BE2C (cell line): ENCODE data around the gene TSKS.

Experiments
- DNase-seq: peaks from one replicate; pipeline ENCODE4 v3.0.0-alpha.2; 2020
- H3K27me3 ChIP-seq: fragments of 250-450 bp; sonication (Bioruptor Pico); 2 replicates; pipeline ENCODE4 v1.5.1; 2020; ENCODE audit warnings: mild to moderate bottlenecking
- H3K36me3 ChIP-seq: fragments of 250-450 bp; sonication (Bioruptor Pico); 2 replicates; pipeline ENCODE4 v1.5.1; 2020; ENCODE audit warnings: mild to moderate bottlenecking
- H3K4me1 ChIP-seq: fragments of 250-450 bp; sonication (Bioruptor Pico); 2 replicates; pipeline ENCODE4 v1.5.1; 2020
- H3K4me3 ChIP-seq: 2 replicates; pipeline ENCODE4 v1.5.1; 2011; ENCODE audit warnings: low read depth, low read length
- H3K9me3 ChIP-seq: fragments of 250-450 bp; sonication (Bioruptor Pico); 2 replicates; pipeline ENCODE4 v1.5.1; 2020
- CTCF ChIP-seq: IDR thresholded peaks from 2 replicates; pipeline ENCODE4 v1.5.1; 2012; ENCODE audit warnings: mild to moderate bottlenecking, low read depth, low read length

Gene TSKS

GRCh38 chr19:49799798-49800376 is 36.8 kb upstream of the TSKS start:
- Histone ChIP-seq H3K36me3 (peaks cover 24% of the 10 kb centered on the region), H3K9me3 (no peaks in the 10 kb centered on the region), H3K4me3 (no peak overlapping the region), H3K27me3 (no peaks in the 10 kb centered on the region), H3K4me1 (peaks cover 4% of the 10 kb centered on the region)
- peak; percentile 31 for TF ChIP-seq CTCF
- no peak for DNase-seq

- no peak for TF ChIP-seq CTCF
- Histone ChIP-seq H3K4me3 (no peak overlapping the region), H3K27me3 (no peaks in the 10 kb centered on the region), H3K36me3 (peaks cover 25% of the 10 kb centered on the region), H3K4me1 (peaks cover 4% of the 10 kb centered on the region), H3K9me3 (no peaks in the 10 kb centered on the region)
- DNase-seq: no peak
Observed at GRCh38 chr19:49799271-49799797, 36.2 kb upstream of the TSKS start.

- Histone ChIP-seq H3K4me3 (no peak overlapping the region), H3K9me3 (no peaks in the 10 kb centered on the region), H3K36me3 (peaks cover 25% of the 10 kb centered on the region)
Observed at GRCh38 chr19:49798574-49798973, 35.5 kb upstream of the TSKS start.

GRCh38 chr19:49795615-49796014 is 32.5 kb upstream of the TSKS start:
- Histone ChIP-seq H3K9me3 (no peaks in the 10 kb centered on the region), H3K4me3 (no peak overlapping the region), H3K4me1 (no peaks in the 10 kb centered on the region), H3K36me3 (peaks cover 25% of the 10 kb centered on the region), H3K27me3 (no peaks in the 10 kb centered on the region)
- no peak for TF ChIP-seq CTCF
- no peak for DNase-seq

More at GRCh38 chr19:49798574-49798973, 35.5 kb upstream of the TSKS start:
- H3K27me3 ChIP-seq: no peaks in the 10 kb centered on the region
- no peak for TF ChIP-seq CTCF
- peaks cover 4% of the 10 kb centered on the region for H3K4me1 ChIP-seq
- DNase-seq: no peak

- peak; percentile 47 for DNase-seq
- no peaks in the 10 kb centered on the region for H3K9me3 ChIP-seq
- peaks cover 14% of the 10 kb centered on the region for H3K36me3 ChIP-seq
- TF ChIP-seq CTCF: no peak
- H3K4me3 ChIP-seq: no peak overlapping the region
- H3K27me3 ChIP-seq: no peaks in the 10 kb centered on the region
- no peaks in the 10 kb centered on the region for H3K4me1 ChIP-seq
Observed at GRCh38 chr19:49793561-49793840, 30.4 kb upstream of the TSKS start.

GRCh38 chr19:49792829-49793560 is 29.9 kb upstream of the TSKS start:
- Histone ChIP-seq H3K9me3 (no peaks in the 10 kb centered on the region), H3K36me3 (peaks cover 14% of the 10 kb centered on the region), H3K4me1 (no peaks in the 10 kb centered on the region), H3K4me3 (no peak overlapping the region), H3K27me3 (no peaks in the 10 kb centered on the region)
- no peak for DNase-seq
- no peak for TF ChIP-seq CTCF
